ENCODE measurements around the gene NR4A3. TPM values are rescaled to one million over a fixed set of nuclear protein-coding genes. Genes with fewer than 3 reads are reported as not detected.

The NR4A3 gene
- polyA plus RNA-seq, 1 of the 3 experiments (the other 2 are of a cell fraction) = 1.3 TPM

DNA sequence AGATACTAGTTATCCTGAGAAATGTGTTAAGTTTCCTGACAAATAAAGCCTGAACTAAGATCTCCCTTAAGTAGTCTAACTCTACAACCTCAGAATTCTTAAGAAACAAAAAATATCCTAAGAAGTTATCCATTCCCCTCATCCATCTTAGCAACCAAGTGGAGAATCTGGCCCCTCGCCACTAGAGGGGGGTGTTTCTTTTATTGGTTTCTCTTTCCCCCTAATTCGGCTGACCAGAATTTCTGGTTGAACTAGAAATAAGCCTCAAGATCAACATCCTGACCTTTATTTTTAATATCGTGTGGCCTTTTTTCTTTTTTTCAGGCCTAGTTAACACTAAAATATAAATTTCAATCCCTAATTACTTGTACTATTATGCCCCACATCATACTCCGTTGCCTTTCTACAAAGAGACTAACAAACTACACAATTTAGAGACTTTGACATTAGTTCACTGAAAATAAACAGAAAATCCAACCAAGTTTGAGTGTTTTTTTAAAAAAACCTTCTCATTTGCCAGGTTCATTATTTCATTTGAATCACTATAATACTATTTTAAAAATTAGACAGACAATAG lies 14.3 kb upstream of the NR4A3 start:
- peak; percentile 49 for DNase-seq
- H3K27ac ChIP-seq (ENCODE audit: low read depth in 2 of 2, low read length in 1 of 2) = no peak overlapping the region
- H3K27me3 ChIP-seq (ENCODE audit: insufficient read depth) = no peaks in the 10 kb centered on the region
- CTCF ChIA-PET = no interaction called here
- no peaks in the 10 kb centered on the region; the same call in 1 of the 2 replicates for H3K9me2 ChIP-seq
- H3K9me3 ChIP-seq = no peaks in the 10 kb centered on the region
- 49% methylated on average over 4 of the region's 4 CpGs for WGBS (ENCODE audit: low lambda C conversion rate)
- H3K4me2 ChIP-seq = no peak overlapping the region
- H3K4me1 ChIP-seq (ENCODE audit: control insufficient read depth in 1 of 2, insufficient read depth in 2 of 2, low read depth in 1 of 2, low read length in 1 of 2) = peaks cover 0 to 5% of the 10 kb centered on the region in 2 experiments; a peak in 1 of 4 replicates
- 0 out of 2 replicates have a peak overlapping the region, but pooled peaks have one; percentile 17 for H2AFZ ChIP-seq (ENCODE audit: low read depth)
- H3K79me2 ChIP-seq (ENCODE audit: insufficient read depth) = 0 out of 2 replicates have a peak, but pooled peaks cover 5% of the 10 kb centered on the region
- H3F3A ChIP-seq (replicated peaks; ENCODE audit: insufficient read depth) = peaks cover 6% of the 10 kb centered on the region
- no peak overlapping the region for H3K9ac ChIP-seq
- TF ChIP-seq, protein P1, sequence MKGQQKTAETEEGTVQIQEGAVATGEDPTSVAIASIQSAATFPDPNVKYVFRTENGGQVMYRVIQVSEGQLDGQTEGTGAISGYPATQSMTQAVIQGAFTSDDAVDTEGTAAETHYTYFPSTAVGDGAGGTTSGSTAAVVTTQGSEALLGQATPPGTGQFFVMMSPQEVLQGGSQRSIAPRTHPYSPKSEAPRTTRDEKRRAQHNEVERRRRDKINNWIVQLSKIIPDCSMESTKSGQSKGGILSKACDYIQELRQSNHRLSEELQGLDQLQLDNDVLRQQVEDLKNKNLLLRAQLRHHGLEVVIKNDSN (IDR thresholded peaks at IDR 0.05; ENCODE audit: borderline replicate concordance, low read depth) = no peak
- TF ChIP-seq TEAD4 (IDR thresholded peaks at IDR 0.05; ENCODE audit: borderline replicate concordance, insufficient read depth) (no peak), TAF1 (IDR thresholded peaks at IDR 0.05; ENCODE audit: borderline replicate concordance, low read depth, low read length) (no peak), RCOR1 (IDR thresholded peaks at IDR 0.05; ENCODE audit: low read length) (no peak), EZH2phosphoT487 (IDR thresholded peaks at IDR 0.05; ENCODE audit: borderline replicate concordance, low read depth) (no peak), RAD21 (IDR thresholded peaks at IDR 0.05; ENCODE audit: low read length) (peak; percentile 58), GATA2 (CRISPR knock-in tag; IDR thresholded peaks at IDR 0.05) (no peak), SMC3 (IDR thresholded peaks at IDR 0.05; ENCODE audit: low read depth, low read length) (peak; percentile 42), TCF12 (IDR thresholded peaks at IDR 0.05) (no peak)
- TF ChIP-seq, protein P2, sequence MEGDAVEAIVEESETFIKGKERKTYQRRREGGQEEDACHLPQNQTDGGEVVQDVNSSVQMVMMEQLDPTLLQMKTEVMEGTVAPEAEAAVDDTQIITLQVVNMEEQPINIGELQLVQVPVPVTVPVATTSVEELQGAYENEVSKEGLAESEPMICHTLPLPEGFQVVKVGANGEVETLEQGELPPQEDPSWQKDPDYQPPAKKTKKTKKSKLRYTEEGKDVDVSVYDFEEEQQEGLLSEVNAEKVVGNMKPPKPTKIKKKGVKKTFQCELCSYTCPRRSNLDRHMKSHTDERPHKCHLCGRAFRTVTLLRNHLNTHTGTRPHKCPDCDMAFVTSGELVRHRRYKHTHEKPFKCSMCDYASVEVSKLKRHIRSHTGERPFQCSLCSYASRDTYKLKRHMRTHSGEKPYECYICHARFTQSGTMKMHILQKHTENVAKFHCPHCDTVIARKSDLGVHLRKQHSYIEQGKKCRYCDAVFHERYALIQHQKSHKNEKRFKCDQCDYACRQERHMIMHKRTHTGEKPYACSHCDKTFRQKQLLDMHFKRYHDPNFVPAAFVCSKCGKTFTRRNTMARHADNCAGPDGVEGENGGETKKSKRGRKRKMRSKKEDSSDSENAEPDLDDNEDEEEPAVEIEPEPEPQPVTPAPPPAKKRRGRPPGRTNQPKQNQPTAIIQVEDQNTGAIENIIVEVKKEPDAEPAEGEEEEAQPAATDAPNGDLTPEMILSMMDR (IDR thresholded peaks at IDR 0.05) = peak; percentile 89
- POLR2A ChIA-PET = no interaction called here
- H3K4me3 ChIP-seq (ENCODE audit: low read depth in 2 of 2, low read length in 1 of 2) = peak overlapping the region in 1 of 2 experiments; percentile 25; a peak in 1 of 4 replicates
- peaks cover 6 to 8% of the 10 kb centered on the region in 2 experiments for H3K36me3 ChIP-seq (replicated peaks in 1 of 2; ENCODE audit: control insufficient read depth in 1 of 2, insufficient read depth in 2 of 2, low read length in 1 of 2)
- no peaks in the 10 kb centered on the region for H4K20me1 ChIP-seq (ENCODE audit: insufficient read depth)

DNA sequence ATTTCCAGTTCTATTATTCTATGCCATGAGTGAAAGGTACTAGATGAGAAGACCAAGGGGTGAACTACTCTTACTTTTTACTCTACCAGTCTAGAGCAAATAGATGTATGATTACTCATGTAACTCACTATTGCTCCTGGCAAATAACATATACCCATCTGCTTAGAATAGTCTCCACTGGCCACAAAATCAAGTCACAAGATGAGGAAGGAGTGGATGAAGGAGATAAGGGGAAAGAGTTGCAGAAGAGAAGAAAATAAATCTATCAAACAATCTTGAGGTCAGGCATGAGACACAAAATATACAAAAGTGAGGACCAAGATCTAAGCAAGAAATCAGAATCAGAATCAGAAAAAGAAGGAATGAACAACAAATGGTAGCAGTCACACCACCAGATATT lies 13.7 kb upstream of the NR4A3 start:
- CTCF ChIA-PET = no interaction called here
- H2AFZ ChIP-seq (ENCODE audit: low read depth) = no peak overlapping the region
- no peak overlapping the region for H3K27ac ChIP-seq (ENCODE audit: low read depth in 2 of 2, low read length in 1 of 2)
- H3K9ac ChIP-seq = no peak overlapping the region
- no peak overlapping the region for H3K4me3 ChIP-seq (ENCODE audit: low read depth in 2 of 2, low read length in 1 of 2)
- no peaks in the 10 kb centered on the region for H4K20me1 ChIP-seq (ENCODE audit: insufficient read depth)
- H3K9me2 ChIP-seq = no peaks in the 10 kb centered on the region
- H3K4me1 ChIP-seq (ENCODE audit: control insufficient read depth in 1 of 2, insufficient read depth in 2 of 2, low read depth in 1 of 2, low read length in 1 of 2) = peaks cover 0 to 5% of the 10 kb centered on the region in 2 experiments; a peak in 1 of 4 replicates
- peaks cover 3 to 6% of the 10 kb centered on the region in 2 experiments for H3K36me3 ChIP-seq (replicated peaks in 1 of 2; ENCODE audit: control insufficient read depth in 1 of 2, insufficient read depth in 2 of 2, low read length in 1 of 2)
- peaks cover 6% of the 10 kb centered on the region for H3F3A ChIP-seq (replicated peaks; ENCODE audit: insufficient read depth)
- POLR2A ChIA-PET = no interaction called here
- no peak for TF ChIP-seq RAD21 (IDR thresholded peaks at IDR 0.05; ENCODE audit: low read length)
- no peak for TF ChIP-seq FOSL2 (IDR thresholded peaks at IDR 0.05; ENCODE audit: borderline replicate concordance, low read depth)
- TF ChIP-seq, protein P3, sequence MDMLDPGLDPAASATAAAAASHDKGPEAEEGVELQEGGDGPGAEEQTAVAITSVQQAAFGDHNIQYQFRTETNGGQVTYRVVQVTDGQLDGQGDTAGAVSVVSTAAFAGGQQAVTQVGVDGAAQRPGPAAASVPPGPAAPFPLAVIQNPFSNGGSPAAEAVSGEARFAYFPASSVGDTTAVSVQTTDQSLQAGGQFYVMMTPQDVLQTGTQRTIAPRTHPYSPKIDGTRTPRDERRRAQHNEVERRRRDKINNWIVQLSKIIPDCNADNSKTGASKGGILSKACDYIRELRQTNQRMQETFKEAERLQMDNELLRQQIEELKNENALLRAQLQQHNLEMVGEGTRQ (IDR thresholded peaks at IDR 0.05; ENCODE audit: borderline replicate concordance, low read depth, low read length) = no peak
- TF ChIP-seq, protein P4, sequence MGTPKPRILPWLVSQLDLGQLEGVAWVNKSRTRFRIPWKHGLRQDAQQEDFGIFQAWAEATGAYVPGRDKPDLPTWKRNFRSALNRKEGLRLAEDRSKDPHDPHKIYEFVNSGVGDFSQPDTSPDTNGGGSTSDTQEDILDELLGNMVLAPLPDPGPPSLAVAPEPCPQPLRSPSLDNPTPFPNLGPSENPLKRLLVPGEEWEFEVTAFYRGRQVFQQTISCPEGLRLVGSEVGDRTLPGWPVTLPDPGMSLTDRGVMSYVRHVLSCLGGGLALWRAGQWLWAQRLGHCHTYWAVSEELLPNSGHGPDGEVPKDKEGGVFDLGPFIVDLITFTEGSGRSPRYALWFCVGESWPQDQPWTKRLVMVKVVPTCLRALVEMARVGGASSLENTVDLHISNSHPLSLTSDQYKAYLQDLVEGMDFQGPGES (IDR thresholded peaks at IDR 0.05; ENCODE audit: low read depth, low read length) = no peak
- no peak for TF ChIP-seq ELF1 (IDR thresholded peaks at IDR 0.05)
- H3K9me3 ChIP-seq = no peaks in the 10 kb centered on the region
- H3K79me2 ChIP-seq (ENCODE audit: insufficient read depth) = 0 out of 2 replicates have a peak, but pooled peaks cover 5% of the 10 kb centered on the region
- no peaks in the 10 kb centered on the region for H3K27me3 ChIP-seq (ENCODE audit: insufficient read depth)
- no peak overlapping the region for H3K4me2 ChIP-seq
- no peak for DNase-seq
